ENCODE results near the gene RGP1. TPM values are rescaled to one million over a fixed set of nuclear protein-coding genes. Genes with fewer than 3 reads are reported as not detected.
A peak's percentile ranks its signal among the peaks of the same experiment; 100 is the strongest.

The RGP1 gene
- total RNA-seq, 1 experiment from 2014 or later: 25.1 TPM

DNA sequence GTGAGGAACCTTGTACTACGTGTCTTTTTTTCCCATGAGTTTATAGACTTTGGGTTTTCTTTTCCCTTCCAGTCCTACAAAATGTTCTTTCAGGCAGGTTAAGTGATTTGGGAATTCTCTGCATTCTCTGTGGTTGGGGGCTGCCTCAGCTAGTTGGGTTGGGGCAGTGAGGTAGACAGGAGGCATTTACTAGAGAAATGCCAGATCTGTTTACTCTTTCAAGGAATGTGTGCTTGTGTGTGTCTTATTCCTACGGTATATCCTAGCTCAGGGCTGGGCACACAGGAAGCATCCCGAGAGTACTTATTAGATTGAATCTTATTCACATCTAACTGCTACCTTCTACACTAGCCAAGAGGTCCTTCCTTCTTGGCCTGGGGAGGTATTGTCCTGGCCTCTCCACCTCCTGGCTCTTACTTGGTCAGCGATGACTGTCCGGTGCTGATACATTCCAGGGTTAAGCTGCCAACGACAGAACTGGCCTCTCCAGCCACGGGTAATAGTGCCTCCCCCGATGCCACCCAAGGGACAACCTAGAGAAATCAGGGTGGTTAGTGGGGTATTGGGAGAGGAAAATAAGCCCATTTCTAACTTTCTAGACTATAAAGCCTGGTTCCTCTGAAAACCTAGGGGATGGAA is 5.1 kb upstream of the RGP1 start:
- ChIA-PET CTCF (no interaction called here), POLR2A (ENCODE audit: unreplicated experiment) (no interaction called here)
- no TSS peak for BruUV-seq (replicated peaks)

DNA sequence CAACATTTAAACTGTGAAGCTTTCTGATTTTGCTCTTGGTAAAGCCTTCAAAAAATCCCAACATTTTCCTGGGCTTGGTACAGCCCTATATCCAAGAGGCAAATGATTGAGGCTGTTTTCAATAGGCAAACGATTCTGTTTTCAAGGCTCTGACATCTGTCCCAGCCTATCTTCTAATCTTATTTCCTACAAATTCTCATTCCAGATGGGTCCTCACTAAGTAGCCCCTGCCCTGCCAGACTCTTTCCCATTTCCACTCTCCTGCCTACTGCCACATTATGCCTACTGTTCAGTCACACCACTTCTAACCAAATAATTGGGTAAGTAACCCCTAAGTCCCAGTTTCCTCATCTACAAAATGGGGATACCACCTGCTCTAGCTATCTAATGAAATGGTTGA is 3.5 kb upstream of the RGP1 start:
- TF ChIP-seq, protein P1, sequence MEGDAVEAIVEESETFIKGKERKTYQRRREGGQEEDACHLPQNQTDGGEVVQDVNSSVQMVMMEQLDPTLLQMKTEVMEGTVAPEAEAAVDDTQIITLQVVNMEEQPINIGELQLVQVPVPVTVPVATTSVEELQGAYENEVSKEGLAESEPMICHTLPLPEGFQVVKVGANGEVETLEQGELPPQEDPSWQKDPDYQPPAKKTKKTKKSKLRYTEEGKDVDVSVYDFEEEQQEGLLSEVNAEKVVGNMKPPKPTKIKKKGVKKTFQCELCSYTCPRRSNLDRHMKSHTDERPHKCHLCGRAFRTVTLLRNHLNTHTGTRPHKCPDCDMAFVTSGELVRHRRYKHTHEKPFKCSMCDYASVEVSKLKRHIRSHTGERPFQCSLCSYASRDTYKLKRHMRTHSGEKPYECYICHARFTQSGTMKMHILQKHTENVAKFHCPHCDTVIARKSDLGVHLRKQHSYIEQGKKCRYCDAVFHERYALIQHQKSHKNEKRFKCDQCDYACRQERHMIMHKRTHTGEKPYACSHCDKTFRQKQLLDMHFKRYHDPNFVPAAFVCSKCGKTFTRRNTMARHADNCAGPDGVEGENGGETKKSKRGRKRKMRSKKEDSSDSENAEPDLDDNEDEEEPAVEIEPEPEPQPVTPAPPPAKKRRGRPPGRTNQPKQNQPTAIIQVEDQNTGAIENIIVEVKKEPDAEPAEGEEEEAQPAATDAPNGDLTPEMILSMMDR (conservative IDR thresholded peaks at IDR 0.05): no peak
- no peak for TF ChIP-seq EZH2 (IDR thresholded peaks at IDR 0.05; ENCODE audit: low read depth)
- H3K4me3 ChIP-seq: peak overlapping the region; percentile 79; the same call in 1 of the 2 replicates
- no peaks in the 10 kb centered on the region for H3K27me3 ChIP-seq (ENCODE audit: insufficient read depth, low read depth)
- BruUV-seq (replicated peaks): no TSS peak
- no peak overlapping the region for H2AFZ ChIP-seq
- H3K4me2 ChIP-seq: peak overlapping the region; percentile 96
- H3F3A ChIP-seq (ENCODE audit: insufficient read depth, low read depth): 0 out of 2 replicates have a peak, but pooled peaks cover 8% of the 10 kb centered on the region
- no peaks in the 10 kb centered on the region for H3K9me3 ChIP-seq (ENCODE audit: insufficient read depth, low read depth)
- H3K36me3 ChIP-seq (ENCODE audit: low read depth): no peaks in the 10 kb centered on the region; the same call in 1 of the 2 replicates
- intact Hi-C loops (cut with micrococcal nuclease; ENCODE audit: unreplicated experiment): no loop called here
- H3K9me2 ChIP-seq (ENCODE audit: insufficient read depth): no peaks in the 10 kb centered on the region
- DNase-seq: no peak
- H3K4me1 ChIP-seq (replicated peaks; ENCODE audit: insufficient read depth): peaks cover 23% of the 10 kb centered on the region
- peaks cover 48% of the 10 kb centered on the region for H3K79me2 ChIP-seq (ENCODE audit: low read depth)
- peaks cover 13% of the 10 kb centered on the region; the same call in 1 of the 2 replicates for H4K20me1 ChIP-seq (ENCODE audit: insufficient read depth)
- ChIA-PET POLR2A (ENCODE audit: unreplicated experiment) (no interaction called here), CTCF (no interaction called here)
- H3K27ac ChIP-seq: no peak overlapping the region

More for the DNA sequence above, 5.1 kb upstream of the RGP1 start:
- Histone ChIP-seq H3K9me3 (ENCODE audit: insufficient read depth, low read depth) (no peaks in the 10 kb centered on the region), H3F3A (ENCODE audit: insufficient read depth, low read depth) (no peaks in the 10 kb centered on the region), H4K20me1 (ENCODE audit: insufficient read depth) (peaks cover 13% of the 10 kb centered on the region; the same call in 1 of the 2 replicates), H3K27ac (no peak overlapping the region), H3K27me3 (ENCODE audit: insufficient read depth, low read depth) (no peaks in the 10 kb centered on the region), H3K4me2 (no peak overlapping the region), H3K79me2 (ENCODE audit: low read depth) (peaks cover 37% of the 10 kb centered on the region), H3K36me3 (ENCODE audit: low read depth) (no peaks in the 10 kb centered on the region; the same call in 1 of the 2 replicates), H3K4me3 (no peak overlapping the region), H3K4me1 (replicated peaks; ENCODE audit: insufficient read depth) (peaks cover 23% of the 10 kb centered on the region), H2AFZ (no peak overlapping the region), H3K9me2 (ENCODE audit: insufficient read depth) (no peaks in the 10 kb centered on the region)
- intact Hi-C loops (cut with micrococcal nuclease; ENCODE audit: unreplicated experiment): no loop called here
- TF ChIP-seq, protein P1 (conservative IDR thresholded peaks at IDR 0.05): no peak
- TF ChIP-seq EZH2 (IDR thresholded peaks at IDR 0.05; ENCODE audit: low read depth): no peak
- no peak for DNase-seq

DNA sequence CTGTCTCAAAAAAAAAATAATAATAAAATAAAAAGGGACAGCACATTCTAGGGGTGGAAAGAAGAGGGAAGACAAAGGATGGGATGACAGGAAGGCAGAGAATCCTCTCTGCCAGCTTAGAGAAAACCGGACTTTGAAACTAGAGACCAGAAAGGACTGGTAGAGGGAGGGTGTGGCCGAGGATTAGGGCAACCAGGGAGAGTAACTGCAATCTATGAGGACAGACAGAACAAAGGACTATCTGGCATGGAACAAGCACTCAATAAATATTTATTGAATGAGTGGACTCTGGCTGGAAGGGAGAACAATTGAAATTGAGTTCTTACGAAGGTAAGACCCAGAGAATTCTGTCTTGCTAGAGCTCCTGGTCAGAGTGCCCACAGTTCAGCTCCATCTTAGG is 2.5 kb upstream of the RGP1 start:
- Histone ChIP-seq H4K20me1 (ENCODE audit: insufficient read depth) (peaks cover 13% of the 10 kb centered on the region; the same call in 1 of the 2 replicates), H3K79me2 (ENCODE audit: low read depth) (peaks cover 51% of the 10 kb centered on the region), H3K27ac (no peak overlapping the region), H3K9me2 (ENCODE audit: insufficient read depth) (no peaks in the 10 kb centered on the region), H3K4me3 (peak overlapping the region; percentile 79; the same call in 1 of the 2 replicates), H3K4me1 (replicated peaks; ENCODE audit: insufficient read depth) (peaks cover 23% of the 10 kb centered on the region), H3F3A (ENCODE audit: insufficient read depth, low read depth) (0 out of 2 replicates have a peak, but pooled peaks cover 8% of the 10 kb centered on the region), H2AFZ (no peak overlapping the region), H3K27me3 (ENCODE audit: insufficient read depth, low read depth) (no peaks in the 10 kb centered on the region), H3K4me2 (peak overlapping the region; percentile 96), H3K9me3 (ENCODE audit: insufficient read depth, low read depth) (no peaks in the 10 kb centered on the region), H3K36me3 (ENCODE audit: low read depth) (no peaks in the 10 kb centered on the region; the same call in 1 of the 2 replicates)
- intact Hi-C loops (cut with micrococcal nuclease; ENCODE audit: unreplicated experiment): no loop called here
- CTCF ChIA-PET: no interaction called here
- no TSS peak for BruUV-seq (replicated peaks)
- no peak for TF ChIP-seq EZH2 (IDR thresholded peaks at IDR 0.05; ENCODE audit: low read depth)
- TF ChIP-seq, protein P1 (conservative IDR thresholded peaks at IDR 0.05): no peak
- peak in 1 of 2 experiments; percentile 41 for DNase-seq
- POLR2A ChIA-PET (ENCODE audit: unreplicated experiment): interaction anchor here (0.6 kb wide), 1 partner anchor 84 kb away, joined by 3 read pairs; no protein-coding TSS in a partner anchor
